ENCODE data around the gene HBG1.

GRCh38 chr11:5229796-5230195 is 19.9 kb downstream of the HBG1 start:
- TF ChIP-seq CTCF (conservative IDR thresholded peaks at IDR 0.05; ENCODE audit: low read length) (no peak), EZH2phosphoT487 (IDR thresholded peaks at IDR 0.05; ENCODE audit: borderline replicate concordance) (no peak)

Measured in Loucy (cell line).